SK-N-SH treated with all-trans-retinoic acid at 6 μM for 48 hours (cell line): Measurements from ENCODE around the gene TP53AIP1.

Experiments used
- ATAC-seq: fragments of 200-7000 bp; cut with Tn5 transposase; 3 replicates; pipeline ENCODE4 v1.9.1; 2020; ENCODE audit warnings: mild to moderate bottlenecking, moderate library complexity
- BACH2 ChIP-seq: fragments of 250-450 bp; sonication (Bioruptor Pico); IDR thresholded peaks from 2 replicates; pipeline ENCODE4 v1.9.0; 2021; ENCODE audit warnings: mild to moderate bottlenecking, borderline replicate concordance
- CSDC2 ChIP-seq: fragments of 250-450 bp; sonication (Bioruptor Pico); IDR thresholded peaks from 2 replicates; pipeline ENCODE4 v1.5.0; 2020; ENCODE audit warnings: mild to moderate bottlenecking, moderate library complexity
- CSRNP3 ChIP-seq: fragments of 250-450 bp; sonication (Bioruptor Pico); IDR thresholded peaks from 2 replicates; pipeline ENCODE4 v1.5.1; 2021; ENCODE audit warnings: mild to moderate bottlenecking, moderate library complexity
- ESRRG ChIP-seq: fragments of 250-450 bp; sonication (Bioruptor Pico); IDR thresholded peaks from 2 replicates; pipeline ENCODE4 v1.6.1; 2021; ENCODE audit warnings: mild to moderate bottlenecking
- GLIS3 ChIP-seq: fragments of 250-450 bp; sonication (Bioruptor Pico); IDR thresholded peaks from 2 replicates; pipeline ENCODE4 v1.5.0; 2020; ENCODE audit warnings: mild to moderate bottlenecking, moderate library complexity
- ISL1 ChIP-seq: fragments of 250-450 bp; sonication (Bioruptor Pico); IDR thresholded peaks from 2 replicates; pipeline ENCODE4 v2.1.2; 2022; ENCODE audit warnings: mild to moderate bottlenecking, moderate library complexity
- OSR1 ChIP-seq: fragments of 250-450 bp; sonication (Bioruptor Pico); IDR thresholded peaks from 2 replicates; pipeline ENCODE4 v1.8.0; 2022; ENCODE audit warnings: moderate library complexity, mild to moderate bottlenecking, inconsistent platforms
- POU6F1 ChIP-seq: fragments of 250-450 bp; sonication (Bioruptor Pico); IDR thresholded peaks from 2 replicates; pipeline ENCODE4 v1.8.0; 2021; ENCODE audit warnings: low read depth, mild to moderate bottlenecking, moderate library complexity, borderline replicate concordance
- PPARA ChIP-seq: fragments of 250-450 bp; sonication (Bioruptor Pico); IDR thresholded peaks from 2 replicates; pipeline ENCODE4 v1.5.0; 2020; ENCODE audit warnings: mild to moderate bottlenecking, borderline replicate concordance
- RARB ChIP-seq: fragments of 250-450 bp; sonication (Bioruptor Pico); IDR thresholded peaks from 2 replicates; pipeline ENCODE4 v1.8.0; 2021; ENCODE audit warnings: mild to moderate bottlenecking, moderate library complexity
- SNAI2 ChIP-seq: fragments of 250-450 bp; sonication (Bioruptor Pico); IDR thresholded peaks from 2 replicates; pipeline ENCODE4 v1.5.0; 2020; ENCODE audit warnings: mild to moderate bottlenecking, moderate library complexity
- TCF4 ChIP-seq: fragments of 250-450 bp; sonication (Bioruptor Pico); IDR thresholded peaks from 2 replicates; pipeline ENCODE4 v1.8.0; 2021; ENCODE audit warnings: mild to moderate bottlenecking, moderate library complexity, borderline replicate concordance
- TOX ChIP-seq: fragments of 250-450 bp; sonication (Bioruptor Pico); IDR thresholded peaks from 2 replicates; pipeline ENCODE4 v1.8.0; 2021; ENCODE audit warnings: mild to moderate bottlenecking, moderate library complexity, borderline replicate concordance
- ZC3H10 ChIP-seq: fragments of 250-450 bp; sonication (Bioruptor Pico); IDR thresholded peaks from 2 replicates; pipeline ENCODE4 v1.5.1; 2021; ENCODE audit warnings: mild to moderate bottlenecking, moderate library complexity
- ZFP3 ChIP-seq: fragments of 250-450 bp; sonication (Bioruptor Pico); IDR thresholded peaks from 2 replicates; pipeline ENCODE4 v1.5.0; 2020; ENCODE audit warnings: mild to moderate bottlenecking, moderate library complexity
- ZFP30 ChIP-seq: fragments of 450-650 bp; formaldehyde crosslinking; IDR thresholded peaks from 2 replicates; pipeline ENCODE4 v1.5.0; 2022; ENCODE audit warnings: mild to moderate bottlenecking, moderate library complexity
- ZNF70 ChIP-seq: fragments of 450-650 bp; formaldehyde crosslinking; IDR thresholded peaks from 2 replicates; pipeline ENCODE4 v1.5.0; 2020; ENCODE audit warnings: mild to moderate bottlenecking, moderate library complexity
- ZNF8 ChIP-seq: fragments of 450-650 bp; formaldehyde crosslinking; IDR thresholded peaks from 2 replicates; pipeline ENCODE4 v1.5.0; 2020; ENCODE audit warnings: mild to moderate bottlenecking, moderate library complexity
- TF ChIP-seq, protein P1 (sequence below): fragments of 250-450 bp; sonication (Bioruptor Pico); IDR thresholded peaks from 2 replicates; pipeline ENCODE4 v1.8.0; 2020; ENCODE audit warnings: mild to moderate bottlenecking, moderate library complexity, borderline replicate concordance
- TF ChIP-seq, protein P2 (sequence below): fragments of 250-450 bp; sonication (Bioruptor Pico); IDR thresholded peaks from 2 replicates; pipeline ENCODE4 v1.5.1; 2020; ENCODE audit warnings: low read depth, mild to moderate bottlenecking, moderate library complexity
- TF ChIP-seq, protein P3 (sequence below): fragments of 250-450 bp; sonication (Bioruptor Pico); IDR thresholded peaks from 2 replicates; pipeline ENCODE4 v1.5.0; 2020; ENCODE audit warnings: mild to moderate bottlenecking, moderate library complexity

TP53AIP1 gene

GRCh38 chr11:128919216-128919615 is 23.5 kb downstream of the TP53AIP1 start:
- no peak for ATAC-seq
- no peak for TF ChIP-seq GLIS3 (CRISPR knock-in tag)
- no peak for TF ChIP-seq TOX (CRISPR knock-in tag)
- no peak for TF ChIP-seq ZC3H10
- TF ChIP-seq ZFP3 (CRISPR knock-in tag) = no peak
- no peak for TF ChIP-seq OSR1 (CRISPR knock-in tag)
- TF ChIP-seq CSRNP3 = no peak
- TF ChIP-seq, protein P1, sequence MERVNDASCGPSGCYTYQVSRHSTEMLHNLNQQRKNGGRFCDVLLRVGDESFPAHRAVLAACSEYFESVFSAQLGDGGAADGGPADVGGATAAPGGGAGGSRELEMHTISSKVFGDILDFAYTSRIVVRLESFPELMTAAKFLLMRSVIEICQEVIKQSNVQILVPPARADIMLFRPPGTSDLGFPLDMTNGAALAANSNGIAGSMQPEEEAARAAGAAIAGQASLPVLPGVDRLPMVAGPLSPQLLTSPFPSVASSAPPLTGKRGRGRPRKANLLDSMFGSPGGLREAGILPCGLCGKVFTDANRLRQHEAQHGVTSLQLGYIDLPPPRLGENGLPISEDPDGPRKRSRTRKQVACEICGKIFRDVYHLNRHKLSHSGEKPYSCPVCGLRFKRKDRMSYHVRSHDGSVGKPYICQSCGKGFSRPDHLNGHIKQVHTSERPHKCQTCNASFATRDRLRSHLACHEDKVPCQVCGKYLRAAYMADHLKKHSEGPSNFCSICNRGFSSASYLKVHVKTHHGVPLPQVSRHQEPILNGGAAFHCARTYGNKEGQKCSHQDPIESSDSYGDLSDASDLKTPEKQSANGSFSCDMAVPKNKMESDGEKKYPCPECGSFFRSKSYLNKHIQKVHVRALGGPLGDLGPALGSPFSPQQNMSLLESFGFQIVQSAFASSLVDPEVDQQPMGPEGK (CRISPR knock-in tag) = no peak
- TF ChIP-seq ZNF70 (CRISPR knock-in tag) = no peak
- TF ChIP-seq BACH2 = no peak
- TF ChIP-seq SNAI2 (CRISPR knock-in tag) = no peak
- TF ChIP-seq ISL1 (CRISPR knock-in tag) = no peak
- no peak for TF ChIP-seq ESRRG (CRISPR knock-in tag)
- TF ChIP-seq, protein P2, sequence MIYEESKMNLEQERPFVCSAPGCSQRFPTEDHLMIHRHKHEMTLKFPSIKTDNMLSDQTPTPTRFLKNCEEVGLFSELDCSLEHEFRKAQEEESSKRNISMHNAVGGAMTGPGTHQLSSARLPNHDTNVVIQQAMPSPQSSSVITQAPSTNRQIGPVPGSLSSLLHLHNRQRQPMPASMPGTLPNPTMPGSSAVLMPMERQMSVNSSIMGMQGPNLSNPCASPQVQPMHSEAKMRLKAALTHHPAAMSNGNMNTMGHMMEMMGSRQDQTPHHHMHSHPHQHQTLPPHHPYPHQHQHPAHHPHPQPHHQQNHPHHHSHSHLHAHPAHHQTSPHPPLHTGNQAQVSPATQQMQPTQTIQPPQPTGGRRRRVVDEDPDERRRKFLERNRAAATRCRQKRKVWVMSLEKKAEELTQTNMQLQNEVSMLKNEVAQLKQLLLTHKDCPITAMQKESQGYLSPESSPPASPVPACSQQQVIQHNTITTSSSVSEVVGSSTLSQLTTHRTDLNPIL (CRISPR knock-in tag) = no peak
- TF ChIP-seq TCF4 = no peak
- TF ChIP-seq CSDC2 (CRISPR knock-in tag) = no peak
- no peak for TF ChIP-seq ZNF8 (CRISPR knock-in tag)
- TF ChIP-seq RARB (CRISPR knock-in tag) = no peak
- TF ChIP-seq, all 23 proteins: peak for 0

- TF ChIP-seq ESRRG (CRISPR knock-in tag) (no peak), ZFP30 (no peak), CSDC2 (CRISPR knock-in tag) (no peak), TCF4 (no peak), PPARA (CRISPR knock-in tag) (no peak), SNAI2 (CRISPR knock-in tag) (no peak), ZNF70 (CRISPR knock-in tag) (no peak)
- no peak for ATAC-seq
Observed at GRCh38 chr11:128917144-128917724, 25.4 kb downstream of the TP53AIP1 start.

GRCh38 chr11:128916681-128917080 is 26.0 kb downstream of the TP53AIP1 start:
- TF ChIP-seq RARB (CRISPR knock-in tag) (no peak), POU6F1 (CRISPR knock-in tag) (no peak), ZNF8 (CRISPR knock-in tag) (no peak), ESRRG (CRISPR knock-in tag) (no peak), ZFP3 (CRISPR knock-in tag) (no peak), PPARA (CRISPR knock-in tag) (no peak)
- TF ChIP-seq, protein P3, sequence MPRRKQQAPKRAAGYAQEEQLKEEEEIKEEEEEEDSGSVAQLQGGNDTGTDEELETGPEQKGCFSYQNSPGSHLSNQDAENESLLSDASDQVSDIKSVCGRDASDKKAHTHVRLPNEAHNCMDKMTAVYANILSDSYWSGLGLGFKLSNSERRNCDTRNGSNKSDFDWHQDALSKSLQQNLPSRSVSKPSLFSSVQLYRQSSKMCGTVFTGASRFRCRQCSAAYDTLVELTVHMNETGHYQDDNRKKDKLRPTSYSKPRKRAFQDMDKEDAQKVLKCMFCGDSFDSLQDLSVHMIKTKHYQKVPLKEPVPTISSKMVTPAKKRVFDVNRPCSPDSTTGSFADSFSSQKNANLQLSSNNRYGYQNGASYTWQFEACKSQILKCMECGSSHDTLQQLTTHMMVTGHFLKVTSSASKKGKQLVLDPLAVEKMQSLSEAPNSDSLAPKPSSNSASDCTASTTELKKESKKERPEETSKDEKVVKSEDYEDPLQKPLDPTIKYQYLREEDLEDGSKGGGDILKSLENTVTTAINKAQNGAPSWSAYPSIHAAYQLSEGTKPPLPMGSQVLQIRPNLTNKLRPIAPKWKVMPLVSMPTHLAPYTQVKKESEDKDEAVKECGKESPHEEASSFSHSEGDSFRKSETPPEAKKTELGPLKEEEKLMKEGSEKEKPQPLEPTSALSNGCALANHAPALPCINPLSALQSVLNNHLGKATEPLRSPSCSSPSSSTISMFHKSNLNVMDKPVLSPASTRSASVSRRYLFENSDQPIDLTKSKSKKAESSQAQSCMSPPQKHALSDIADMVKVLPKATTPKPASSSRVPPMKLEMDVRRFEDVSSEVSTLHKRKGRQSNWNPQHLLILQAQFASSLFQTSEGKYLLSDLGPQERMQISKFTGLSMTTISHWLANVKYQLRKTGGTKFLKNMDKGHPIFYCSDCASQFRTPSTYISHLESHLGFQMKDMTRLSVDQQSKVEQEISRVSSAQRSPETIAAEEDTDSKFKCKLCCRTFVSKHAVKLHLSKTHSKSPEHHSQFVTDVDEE (CRISPR knock-in tag) = no peak
- ATAC-seq = no peak
